HG03558 (cell line): ENCODE data around the gene IAH1.

Experiments
- ATAC-seq: cut with Tn5 transposase; IDR thresholded peaks from one replicate; pipeline ENCODE4 v1.9.1; 2021; ENCODE audit warnings: moderate number of reproducible peaks; ENCODE audit not compliant: unreplicated experiment; ENCODE audit errors: extremely low read depth

IAH1 gene

DNA sequence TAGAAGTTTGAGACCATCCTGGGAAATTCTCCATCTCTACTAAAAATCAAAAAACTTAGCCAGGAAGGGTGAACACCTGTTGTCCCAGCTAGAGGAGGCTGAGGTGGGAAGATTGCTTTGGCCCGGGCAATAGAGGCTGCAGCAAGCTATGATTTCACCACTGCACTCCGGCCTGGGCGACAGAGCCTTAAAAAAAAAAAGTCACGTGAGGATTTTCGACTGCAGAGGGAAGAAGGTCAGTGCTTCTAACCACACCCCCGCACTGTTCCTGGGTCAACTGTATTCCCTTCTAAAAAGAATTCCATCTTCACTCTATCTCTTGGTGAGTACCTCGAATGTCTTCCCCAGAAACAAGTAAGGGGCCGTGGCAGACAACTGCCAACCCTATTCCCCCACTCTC, 49.9 kb downstream of the IAH1 start:
- no peak for ATAC-seq

- ATAC-seq: no peak
These were observed 50.9 kb downstream of the IAH1 start for GRCh38 chr2:9525266-9525665.

DNA sequence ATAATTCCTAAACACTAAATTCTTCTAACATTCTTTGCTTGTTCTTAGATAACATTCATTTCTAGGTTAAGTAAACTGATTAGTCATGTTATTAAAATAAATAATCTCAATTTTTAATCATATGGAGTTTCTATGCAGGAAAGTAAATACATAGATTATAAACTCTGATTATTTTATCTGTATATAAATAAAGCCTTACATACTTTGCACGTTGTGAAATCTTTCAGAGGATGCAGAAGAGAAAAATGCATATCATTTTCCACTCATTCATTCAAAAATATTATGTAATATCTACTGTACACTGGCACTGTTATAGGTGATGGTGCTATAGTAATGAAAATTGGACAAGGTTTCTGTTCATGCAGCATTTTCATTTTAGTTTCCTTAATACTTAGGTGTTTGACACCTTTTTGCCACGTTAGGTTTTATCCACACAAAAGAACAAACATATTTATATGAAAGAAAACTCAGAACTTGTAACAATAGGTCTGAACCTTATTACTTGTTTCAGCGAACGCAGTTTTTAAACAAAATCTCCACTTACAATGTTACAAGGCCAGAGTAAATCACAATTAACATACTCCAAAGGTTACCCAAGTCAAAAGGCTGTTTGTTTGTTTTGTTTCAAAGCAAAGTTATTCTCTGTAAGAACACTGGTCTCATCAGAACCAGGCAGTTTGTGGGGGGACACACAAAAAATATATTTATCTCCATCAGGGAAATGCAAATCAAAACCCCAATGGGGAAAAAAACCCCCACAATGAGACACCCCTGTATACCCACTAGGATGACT, 53.8 kb downstream of the IAH1 start:
- ATAC-seq: no peak

GRCh38 chr2:9532421-9532820, 58.1 kb downstream of the IAH1 start:
- ATAC-seq: no peak

GRCh38 chr2:9533663-9534062, 59.3 kb downstream of the IAH1 start:
- no peak for ATAC-seq

- no peak for ATAC-seq
These were observed 60.8 kb downstream of the IAH1 start for GRCh38 chr2:9535177-9535576.

GRCh38 chr2:9536504-9536903, 62.2 kb downstream of the IAH1 start:
- ATAC-seq: no peak

GRCh38 chr2:9538000-9538507, 63.7 kb downstream of the IAH1 start:
- no peak for ATAC-seq
